Stromal cell of bone marrow (primary cell): ENCODE measurements around the gene NXNL1.

Source experiments
- DNase-seq: peaks from one replicate; pipeline ENCODE4 v3.0.0-alpha.2; 2012; ENCODE audit warnings: low read depth

The NXNL1 gene

GRCh38 chr19:17455308-17456123, 5.2 kb downstream of the NXNL1 start:
- no peak for DNase-seq

- DNase-seq, result no peak
Measured at GRCh38 chr19:17454576-17455071, 6.1 kb downstream of the NXNL1 start.

DNA sequence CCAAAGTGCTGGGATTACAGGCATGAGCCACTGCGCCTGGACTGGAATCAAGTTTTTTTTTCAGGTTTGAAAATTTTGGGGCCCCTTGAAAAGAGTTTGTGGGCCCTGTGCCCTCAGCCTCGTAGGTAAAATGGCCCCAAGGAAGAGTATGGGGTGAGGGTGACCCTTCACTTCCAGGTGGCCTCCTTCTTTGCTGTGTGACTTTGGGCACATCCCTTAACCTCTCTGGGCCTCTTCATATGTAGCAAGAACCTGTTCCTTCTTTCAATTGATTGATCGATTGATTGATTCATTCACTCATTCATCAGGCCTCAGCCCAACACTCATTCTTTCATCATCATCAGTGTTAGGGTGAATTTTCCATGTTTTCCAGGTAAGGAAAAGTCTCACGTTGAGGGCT, 8.9 kb downstream of the NXNL1 start:
- DNase-seq, result no peak

GRCh38 chr19:17450264-17451075, 10.3 kb downstream of the NXNL1 start:
- DNase-seq, result no peak

GRCh38 chr19:17448131-17448967, 12.4 kb downstream of the NXNL1 start, which contains the start of gene TMEM221:
Gene TMEM221, minus strand, starts transcription at chr19:17448668. Its CDS starts 206 bp downstream, at chr19:17448462.
- DNase-seq, result no peak

GRCh38 chr19:17447704-17448130, 13.0 kb downstream of the NXNL1 start:
- DNase-seq, result no peak

DNA sequence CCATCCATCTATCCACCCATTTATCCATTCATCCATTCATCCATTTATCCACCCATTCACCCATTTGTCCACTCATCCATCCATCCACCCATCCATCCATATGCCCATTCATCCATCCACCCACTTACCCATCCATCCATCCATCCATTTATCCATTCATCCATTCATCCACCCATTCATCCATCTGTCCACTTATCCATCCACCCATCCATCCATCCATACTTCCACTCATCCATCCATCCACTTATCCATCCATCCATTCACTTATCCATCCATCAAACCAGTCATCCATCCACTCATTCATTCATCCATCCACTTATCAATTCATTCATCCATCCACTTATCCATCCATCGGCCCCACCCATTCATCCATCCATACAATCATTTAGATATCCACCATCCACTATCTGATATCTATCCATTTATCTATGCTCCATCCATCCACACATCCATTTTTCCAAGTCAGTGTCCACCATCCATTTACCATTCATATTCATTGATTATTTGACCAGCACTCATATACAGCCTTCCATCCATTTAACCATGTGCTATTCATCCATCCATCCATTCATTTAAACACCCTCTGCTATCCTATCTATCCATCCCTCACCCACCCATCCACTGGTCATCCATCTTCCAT, 15.1 kb downstream of the NXNL1 start:
- no peak for DNase-seq

DNA sequence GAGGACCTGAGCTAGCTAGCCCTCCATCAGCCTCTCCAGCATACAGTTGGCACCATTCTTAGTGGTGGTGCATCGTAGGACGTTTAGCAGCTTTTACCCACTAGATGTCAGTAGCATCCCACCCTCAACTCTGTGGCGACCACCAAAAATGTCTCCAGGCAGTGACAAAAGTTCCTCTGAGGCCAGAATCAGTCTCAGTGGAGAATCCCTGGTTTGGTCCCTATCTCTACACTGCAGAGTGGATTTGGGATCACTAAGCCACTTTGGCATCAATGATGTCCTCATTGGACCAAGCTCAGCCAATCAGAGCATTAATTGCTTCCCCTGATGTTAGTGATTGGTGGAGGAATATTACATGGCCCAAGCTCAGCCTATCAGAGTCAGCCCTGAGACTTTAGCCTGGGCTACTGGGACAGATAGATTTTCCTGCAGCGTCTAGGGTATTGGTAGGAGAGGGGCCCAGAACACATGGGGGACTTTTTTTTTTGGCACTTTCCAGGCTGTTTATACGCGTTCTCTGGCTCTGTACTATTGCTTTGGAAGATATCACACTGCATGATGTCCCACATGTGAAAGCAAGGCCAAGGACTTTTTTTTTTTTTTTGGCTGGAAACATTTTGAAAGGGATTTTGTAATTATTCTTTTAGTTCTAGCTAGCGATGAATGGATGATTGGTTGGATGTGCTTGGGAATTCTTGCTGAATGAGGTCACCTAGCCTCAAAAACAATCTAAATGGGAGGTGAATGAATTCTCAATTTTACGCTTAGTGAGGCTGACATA, 19.3 kb downstream of the NXNL1 start:
- DNase-seq, result no peak

- no peak for DNase-seq
Measured at GRCh38 chr19:17436874-17437267, 23.9 kb downstream of the NXNL1 start.

GRCh38 chr19:17436094-17436873, 24.4 kb downstream of the NXNL1 start:
- DNase-seq, result no peak

DNA sequence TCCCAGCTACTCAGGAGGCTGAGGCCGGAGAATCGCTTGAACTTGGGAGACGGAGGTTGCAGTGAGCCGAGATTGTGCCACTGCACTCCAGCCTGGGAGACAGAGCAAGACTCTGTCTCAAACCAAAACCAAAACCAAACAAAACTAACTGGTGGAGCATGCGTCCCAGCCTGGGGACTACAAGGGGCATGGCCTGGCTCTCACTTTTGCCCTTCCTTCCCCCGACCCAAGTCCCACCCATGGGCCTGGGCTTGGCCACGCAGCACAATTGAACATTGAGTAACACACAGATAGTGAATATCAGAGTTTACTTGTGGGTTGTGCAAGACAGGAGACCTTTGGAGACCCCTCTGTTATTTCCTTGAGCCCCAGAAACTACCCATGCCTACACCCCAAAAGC, 25.5 kb downstream of the NXNL1 start:
- DNase-seq, result no peak

GRCh38 chr19:17431417-17431816, 29.3 kb downstream of the NXNL1 start:
- DNase-seq, result no peak

GRCh38 chr19:17429641-17430113, 31.0 kb downstream of the NXNL1 start:
- DNase-seq, result no peak

- DNase-seq, result no peak
Measured at GRCh38 chr19:17424743-17425365, 35.9 kb downstream of the NXNL1 start.

- DNase-seq, result no peak
Measured at GRCh38 chr19:17423429-17424208, 37.1 kb downstream of the NXNL1 start.

DNA sequence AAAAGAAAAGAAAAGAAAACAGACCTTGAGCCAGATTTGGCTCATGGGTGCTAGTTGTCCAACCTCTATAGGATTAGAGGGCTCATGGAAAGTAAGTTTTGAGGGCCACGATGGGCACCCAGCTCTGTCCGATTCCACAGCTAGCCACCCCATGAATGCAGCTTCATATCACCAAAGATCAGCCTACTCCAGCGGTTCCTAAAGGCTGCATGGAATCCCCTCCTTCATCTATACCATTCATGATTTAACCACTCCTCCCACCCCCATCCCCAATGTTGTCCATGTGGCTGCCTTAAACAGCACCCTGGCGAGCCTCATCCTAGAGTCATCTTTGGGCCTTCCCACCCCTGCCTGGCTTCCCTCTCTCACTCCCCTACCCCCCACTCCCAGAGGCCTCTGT, 38.8 kb downstream of the NXNL1 start:
- no peak for DNase-seq

- no peak for DNase-seq
Measured at GRCh38 chr19:17420475-17420924, 40.2 kb downstream of the NXNL1 start.
